Lower leg skin (tissue), 3 donors: ENCODE results near the gene OR1F1.

ENCODE experiments used
- POLR2A ChIP-seq, 2 donors: fragments of 450-650 bp; IDR thresholded peaks; one replicate each; pipeline ENCODE4 v1.6.1; 2016 to 2017; ENCODE audit warnings: antibody characterized with exemption in 2 of 2, mild to moderate bottlenecking in 1 of 2, moderate library complexity in 1 of 2
- TF ChIP-seq, protein P1 (sequence below), 3 donors: fragments of 450-650 bp; IDR thresholded peaks; one replicate each; pipeline ENCODE4 v1.5.1; 2016; ENCODE audit warnings: antibody characterized with exemption in 3 of 3, mild to moderate bottlenecking in 3 of 3, moderate library complexity in 2 of 3

DNA sequence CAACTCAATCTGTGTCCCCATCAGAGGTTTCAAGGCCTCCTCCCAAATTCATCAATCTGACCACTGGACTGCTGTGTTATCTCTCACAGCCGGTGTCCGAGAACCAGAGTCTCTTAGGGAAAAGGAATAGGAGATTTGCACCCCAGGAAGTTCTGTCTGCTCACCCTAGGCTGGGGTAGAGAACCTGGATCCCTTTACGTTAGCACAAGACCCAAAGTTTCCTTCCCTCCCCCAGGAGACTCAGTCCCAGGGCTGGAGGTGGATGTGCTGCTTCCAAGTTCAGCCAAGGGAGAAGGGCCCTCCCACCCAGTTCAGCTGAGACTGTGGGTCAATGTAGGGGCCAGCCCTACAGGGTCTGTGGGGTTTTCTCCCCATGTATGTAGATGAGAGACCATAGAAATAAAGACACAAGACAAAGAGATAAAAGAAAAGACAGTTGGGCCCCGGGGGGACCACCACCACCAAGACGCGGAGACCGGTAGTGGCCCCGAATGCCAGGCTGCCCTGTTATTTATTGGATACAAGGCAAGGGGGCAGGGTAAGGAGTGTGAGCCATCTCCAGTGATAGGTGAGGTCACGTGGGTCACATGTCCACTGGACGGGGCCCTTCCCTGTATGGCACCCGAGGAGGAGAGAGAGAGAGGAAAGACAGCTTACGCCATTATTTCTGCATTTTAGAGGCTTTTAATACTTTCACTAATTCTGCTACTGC, 22.7 kb upstream of the OR1F1 start:
- TF ChIP-seq, protein P1, sequence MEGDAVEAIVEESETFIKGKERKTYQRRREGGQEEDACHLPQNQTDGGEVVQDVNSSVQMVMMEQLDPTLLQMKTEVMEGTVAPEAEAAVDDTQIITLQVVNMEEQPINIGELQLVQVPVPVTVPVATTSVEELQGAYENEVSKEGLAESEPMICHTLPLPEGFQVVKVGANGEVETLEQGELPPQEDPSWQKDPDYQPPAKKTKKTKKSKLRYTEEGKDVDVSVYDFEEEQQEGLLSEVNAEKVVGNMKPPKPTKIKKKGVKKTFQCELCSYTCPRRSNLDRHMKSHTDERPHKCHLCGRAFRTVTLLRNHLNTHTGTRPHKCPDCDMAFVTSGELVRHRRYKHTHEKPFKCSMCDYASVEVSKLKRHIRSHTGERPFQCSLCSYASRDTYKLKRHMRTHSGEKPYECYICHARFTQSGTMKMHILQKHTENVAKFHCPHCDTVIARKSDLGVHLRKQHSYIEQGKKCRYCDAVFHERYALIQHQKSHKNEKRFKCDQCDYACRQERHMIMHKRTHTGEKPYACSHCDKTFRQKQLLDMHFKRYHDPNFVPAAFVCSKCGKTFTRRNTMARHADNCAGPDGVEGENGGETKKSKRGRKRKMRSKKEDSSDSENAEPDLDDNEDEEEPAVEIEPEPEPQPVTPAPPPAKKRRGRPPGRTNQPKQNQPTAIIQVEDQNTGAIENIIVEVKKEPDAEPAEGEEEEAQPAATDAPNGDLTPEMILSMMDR (IDR thresholded peaks at IDR 0.05), result no peak
- TF ChIP-seq POLR2A (IDR thresholded peaks at IDR 0.05), result no peak
